IMR-90 (cell line): ENCODE results near the gene SLX4IP. TPM values are rescaled to one million over a fixed set of nuclear protein-coding genes. Genes with fewer than 3 reads are reported as not detected.

Experiments
- ATAC-seq: fragments of 200-7000 bp; cut with Tn5 transposase; 2 replicates; pipeline ENCODE4 v1.9.1; 2020; ENCODE audit warnings: low read depth, mild to moderate bottlenecking, moderate library complexity
- BruUV-seq: library from RNA; stranded (reverse); fragments of 400-500 nt; replicated peaks from 2 replicates; lab custom pipeline; 2021; lab: Mats Ljungman, UMichigan
- CTCF ChIA-PET: fragments of 300-600 bp; formaldehyde crosslinking; extraction: SDS; loops from one replicate; lab custom pipeline; 2021; ENCODE audit warnings: antibody characterized with exemption; lab: Yijun Ruan, JAX
- POLR2A ChIA-PET: fragments of 300-600 bp; sonication (Branson Sonifier 250); formaldehyde crosslinking; loops from one replicate; lab custom pipeline; 2022; ENCODE audit warnings: antibody characterized with exemption; ENCODE audit not compliant: unreplicated experiment; lab: Charles Lee
- DNase-seq: peaks from one replicate; pipeline ENCODE4 v3.0.0; 2013
- H2AFZ ChIP-seq: replicated peaks from 2 replicates; pipeline ENCODE3; 2013; ENCODE audit warnings: low read length, mild to moderate bottlenecking; ENCODE audit not compliant: poor library complexity
- H2AK5ac ChIP-seq: 2 replicates; pipeline ENCODE4 v1.6.1; 2013; ENCODE audit warnings: low read depth, low read length, inconsistent platforms
- H2AK9ac ChIP-seq: replicated peaks from 2 replicates; pipeline ENCODE3; 2013; ENCODE audit warnings: mild to moderate bottlenecking, low read depth, low read length, moderate library complexity; ENCODE audit not compliant: poor library complexity
- H2BK120ac ChIP-seq: 2 replicates; pipeline ENCODE4 v1.6.1; 2013; ENCODE audit warnings: low read depth, low read length, inconsistent platforms
- H2BK15ac ChIP-seq: 3 replicates; pipeline ENCODE4 v1.6.1; 2013; ENCODE audit warnings: low read depth, low read length, inconsistent platforms
- H2BK20ac ChIP-seq: 2 replicates; pipeline ENCODE4 v1.6.1; 2013; ENCODE audit warnings: low read depth, mild to moderate bottlenecking, inconsistent platforms, low read length, moderate library complexity
- H2BK5ac ChIP-seq: 2 replicates; pipeline ENCODE4 v1.6.1; 2013; ENCODE audit warnings: mild to moderate bottlenecking, low read depth, low read length, inconsistent platforms; ENCODE audit not compliant: poor library complexity, severe bottlenecking
- H3K14ac ChIP-seq: replicated peaks from 2 replicates; pipeline ENCODE4 v1.6.1; 2013; ENCODE audit warnings: low read depth, low read length, inconsistent platforms
- H3K18ac ChIP-seq: 2 replicates; pipeline ENCODE4 v1.6.1; 2013; ENCODE audit warnings: low read depth, low read length, control low read depth
- H3K23ac ChIP-seq: 2 replicates; pipeline ENCODE4 v1.6.1; 2013; ENCODE audit warnings: low read depth, low read length, inconsistent platforms
- H3K27ac ChIP-seq: 2 replicates; pipeline ENCODE4 v1.5.1; 2013; ENCODE audit warnings: mild to moderate bottlenecking, control low read depth, low read length; ENCODE audit not compliant: insufficient read depth
- H3K27me3 ChIP-seq: 2 replicates; pipeline ENCODE4 v1.6.1; 2013; ENCODE audit warnings: low read length; ENCODE audit not compliant: control insufficient read depth, insufficient read depth
- H3K36me3 ChIP-seq: 2 replicates; pipeline ENCODE4 v1.6.1; 2013; ENCODE audit warnings: low read length, mixed read lengths; ENCODE audit not compliant: control insufficient read depth, insufficient read depth
- H3K4ac ChIP-seq: 2 replicates; pipeline ENCODE4 v1.6.1; 2013; ENCODE audit warnings: low read depth, low read length, inconsistent platforms
- H3K4me1 ChIP-seq: 2 replicates; pipeline ENCODE4 v1.6.1; 2013; ENCODE audit warnings: low read length, mixed read lengths; ENCODE audit not compliant: control insufficient read depth, insufficient read depth
- H3K4me2 ChIP-seq: 2 replicates; pipeline ENCODE4 v1.6.1; 2013; ENCODE audit warnings: low read depth, mild to moderate bottlenecking, control low read depth, low read length, moderate library complexity
- H3K4me3 ChIP-seq: 2 replicates; pipeline ENCODE4 v1.5.1; 2013; ENCODE audit warnings: low read depth, mild to moderate bottlenecking, control low read depth, low read length, moderate library complexity; ENCODE audit not compliant: insufficient read depth
- H3K56ac ChIP-seq: 2 replicates; pipeline ENCODE4 v1.6.1; 2013; ENCODE audit warnings: low read length, inconsistent platforms; ENCODE audit not compliant: insufficient read depth; ENCODE audit errors: extremely low read depth
- H3K79me1 ChIP-seq, 2 experiments: 2 replicates each; pipeline ENCODE4 v1.6.1; 2013; ENCODE audit warnings: low read length in 2 of 2, inconsistent platforms in 1 of 2, low read depth in 1 of 2
- H3K9ac ChIP-seq: 2 replicates; pipeline ENCODE4 v1.6.1; 2013; ENCODE audit warnings: low read depth, low read length, control low read depth
- H3K9me1 ChIP-seq: 2 replicates; pipeline ENCODE4 v1.6.1; 2013; ENCODE audit warnings: low read length, inconsistent platforms; ENCODE audit not compliant: insufficient read depth
- H3K9me3 ChIP-seq: 2 replicates; pipeline ENCODE4 v1.6.1; 2013; ENCODE audit warnings: low read length; ENCODE audit not compliant: control insufficient read depth, insufficient read depth
- H4K20me1 ChIP-seq: 2 replicates; pipeline ENCODE4 v1.6.1; 2013; ENCODE audit warnings: low read length, inconsistent platforms; ENCODE audit not compliant: insufficient read depth
- H4K5ac ChIP-seq: 2 replicates; pipeline ENCODE4 v1.6.1; 2013; ENCODE audit warnings: mild to moderate bottlenecking, low read depth, low read length, control low read depth
- H4K8ac ChIP-seq, 2 experiments: 2 replicates each; pipeline ENCODE4 v1.6.1; 2013; ENCODE audit warnings: low read depth in 2 of 2, low read length in 2 of 2, control low read depth in 1 of 2, inconsistent platforms in 1 of 2
- H4K91ac ChIP-seq: 2 replicates; pipeline ENCODE4 v1.6.1; 2013; ENCODE audit warnings: low read depth, low read length, inconsistent platforms; ENCODE audit not compliant: insufficient read depth
- BHLHE40 ChIP-seq: fragments of 150-350 bp; IDR thresholded peaks from 2 replicates; pipeline ENCODE4 v1.6.1; 2016; ENCODE audit warnings: mild to moderate bottlenecking, low read depth, low read length
- CTCF ChIP-seq: conservative IDR thresholded peaks from 2 replicates; pipeline ENCODE4 v1.5.1; 2012; ENCODE audit warnings: mild to moderate bottlenecking, low read depth, low read length, improper control_type of control experiment
- FOS ChIP-seq: fragments of 150-350 bp; IDR thresholded peaks from 2 replicates; pipeline ENCODE4 v1.6.1; 2016; ENCODE audit warnings: low read depth, low read length
- MAFK ChIP-seq: IDR thresholded peaks from 2 replicates; pipeline ENCODE4 v1.6.1; 2012; ENCODE audit warnings: low read depth, low read length, improper control_type of control experiment
- MXI1 ChIP-seq: IDR thresholded peaks from 2 replicates; pipeline ENCODE4 v1.6.1; 2012; ENCODE audit warnings: low read depth, mild to moderate bottlenecking, low read length, moderate library complexity, borderline replicate concordance
- POLR2A ChIP-seq: IDR thresholded peaks from 2 replicates; pipeline ENCODE4 v1.6.1; 2012; ENCODE audit warnings: mild to moderate bottlenecking, low read depth, low read length
- RAD21 ChIP-seq: IDR thresholded peaks from 2 replicates; pipeline ENCODE4 v1.6.1; 2012; ENCODE audit warnings: low read length, improper control_type of control experiment
- SMC3 ChIP-seq: fragments of 150-350 bp; IDR thresholded peaks from 2 replicates; pipeline ENCODE4 v1.6.1; 2016; ENCODE audit warnings: low read depth, mild to moderate bottlenecking, antibody characterized with exemption, low read length, moderate library complexity
- WGBS, 2 experiments: methylation state at CpG; one replicate each; pipeline versions ENCODE4 v1.1.5 to v1.1.7; 2013; ENCODE audit warnings: missing lambda C conversion rate in 2 of 2; ENCODE audit not compliant: insufficient read length in 1 of 2; ENCODE audit errors: extremely low coverage in 2 of 2; 5-methylcytosine and 5-hydroxymethylcytosine counted together
- dilution Hi-C: fragments of 300-500 bp; cut with HindIII; formaldehyde crosslinking; loops from one replicate; pipeline ENCODE4 v1.14.3; 2018; ENCODE audit warnings: low sequenced_read_pairs; ENCODE audit not compliant: unreplicated experiment
- in situ Hi-C: fragments of 300-500 bp; cut with MboI; formaldehyde crosslinking; loops from 3 replicates; pipeline ENCODE4 v1.14.3; 2019; ENCODE audit warnings: low sequenced_read_pairs, inconsistent platforms, mixed read lengths
- intact Hi-C: fragments of 100-400 bp; cut with micrococcal nuclease; formaldehyde crosslinking; loops from 2 replicates; pipeline ENCODE4 v1.10.0; 2022
- polyA plus RNA-seq, 3 experiments: library from polyadenylated mRNA; depleted of rRNA; stranded (reverse); fragments of >200 nt; gene quantifications; 2 replicates each; pipeline ENCODE4 v1.2.3, GENCODE V29; 2012; ENCODE audit warnings: low replicate concordance in 1 of 3
- total RNA-seq: library from RNA; depleted of rRNA; stranded (reverse); fragments of >200 nt; gene quantifications from 2 replicates; pipeline ENCODE4 v1.2.3, GENCODE V29; 2012

The SLX4IP gene
- total and polyA plus RNA-seq, 2 of the 4 experiments (the other 2 are of a cell fraction), result 1.3 to 5.9 TPM

- DNase-seq (peak; percentile 74), ATAC-seq (peak; percentile 81)
- intact Hi-C loops (loop anchor here (1.0 to 2.0 kb wide), 5 partner anchors 114 to 810 kb away; partner anchors contain the start of gene SNAP25), dilution Hi-C loops (no loop called here), in situ Hi-C loops (loop anchor here (5.0 kb wide), 1 partner anchor 450 kb away; no protein-coding TSS in a partner anchor)
- Histone ChIP-seq H2BK15ac (no peak overlapping the region), H2BK120ac (no peak overlapping the region), H3K56ac (no peak overlapping the region), H3K4me2 (no peak overlapping the region), H3K18ac (no peak overlapping the region), H2AK9ac (no peak overlapping the region), H2BK5ac (no peak overlapping the region), H3K4me3 (no peak overlapping the region), H4K8ac (no peak overlapping the region), H3K14ac (no peak overlapping the region), H2AK5ac (no peak overlapping the region), H3K4ac (no peak overlapping the region), H3K9me3 (no peaks in the 10 kb centered on the region), H3K36me3 (no peaks in the 10 kb centered on the region), H4K20me1 (peaks cover 8% of the 10 kb centered on the region; the same call in 1 of the 2 replicates), H3K9ac (no peak overlapping the region), H3K23ac (no peak overlapping the region), H4K91ac (no peak overlapping the region), H2AFZ (no peak overlapping the region), H3K9me1 (no peaks in the 10 kb centered on the region), H3K27me3 (no peaks in the 10 kb centered on the region), H3K4me1 (peaks cover 2% of the 10 kb centered on the region; the same call in 1 of the 2 replicates), H4K5ac (no peak overlapping the region), H3K27ac (no peak overlapping the region), H3K79me1 (peaks cover 24 to 57% of the 10 kb centered on the region in 2 experiments), H2BK20ac (no peak overlapping the region)
- ChIA-PET CTCF (interaction anchor here (0.6 to 2.6 kb wide), 12 partner anchors 9 to 861 kb away, joined by 3 to 21 read pairs (median 3); no protein-coding TSS in a partner anchor), POLR2A (interaction anchor here (0.6 kb wide), 1 partner anchor 113 kb away, joined by 3 read pairs; no protein-coding TSS in a partner anchor)
- whole genome bisulfite sequencing, 2 experiments, result no CpG with 5 or more reads among the region's 3 CpGs
- BruUV-seq, result no TSS peak
- TF ChIP-seq MAFK (no peak), SMC3 (peak; percentile 93), POLR2A (no peak), BHLHE40 (no peak), FOS (no peak), CTCF (peak; percentile 83), MXI1 (no peak), RAD21 (peak; percentile 83)
These were observed 7.9 kb upstream of the SLX4IP start for GRCh38 chr20:10427060-10427692.
